ENCODE results near the gene RAG2.

DNA sequence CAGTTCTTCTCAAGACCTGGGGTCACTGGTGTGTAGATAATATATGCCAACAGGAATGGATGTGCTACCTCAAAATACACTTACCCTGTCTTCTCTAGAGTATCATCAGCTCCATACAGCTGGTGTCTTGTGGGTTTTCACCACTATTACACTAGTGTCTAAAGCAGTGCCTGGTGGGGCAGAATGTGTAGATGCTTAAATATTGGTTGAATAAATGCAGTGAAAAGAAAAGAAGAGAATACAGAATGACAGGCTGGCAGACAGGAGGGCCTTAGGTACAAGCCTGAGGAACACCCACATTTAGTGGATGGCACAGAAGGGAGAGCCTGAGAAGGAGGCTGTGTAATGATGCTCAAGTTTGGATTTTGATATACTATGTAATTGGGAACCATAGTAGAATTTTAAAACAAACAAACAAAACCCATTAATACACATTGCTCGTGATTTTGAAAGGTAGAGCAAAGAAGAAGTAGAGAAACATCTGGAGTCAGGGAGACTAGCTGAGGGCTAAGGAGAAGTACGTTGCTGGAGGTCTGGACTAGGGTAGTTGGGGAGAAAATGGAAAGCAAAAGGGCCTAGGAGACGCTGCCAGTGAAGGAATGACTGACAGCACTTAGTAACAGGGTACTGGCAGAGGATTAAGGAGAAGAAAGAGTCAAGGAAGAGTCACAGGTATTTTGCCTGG is 20.5 kb upstream of the RAG2 start:
- TF ChIP-seq, protein P1, sequence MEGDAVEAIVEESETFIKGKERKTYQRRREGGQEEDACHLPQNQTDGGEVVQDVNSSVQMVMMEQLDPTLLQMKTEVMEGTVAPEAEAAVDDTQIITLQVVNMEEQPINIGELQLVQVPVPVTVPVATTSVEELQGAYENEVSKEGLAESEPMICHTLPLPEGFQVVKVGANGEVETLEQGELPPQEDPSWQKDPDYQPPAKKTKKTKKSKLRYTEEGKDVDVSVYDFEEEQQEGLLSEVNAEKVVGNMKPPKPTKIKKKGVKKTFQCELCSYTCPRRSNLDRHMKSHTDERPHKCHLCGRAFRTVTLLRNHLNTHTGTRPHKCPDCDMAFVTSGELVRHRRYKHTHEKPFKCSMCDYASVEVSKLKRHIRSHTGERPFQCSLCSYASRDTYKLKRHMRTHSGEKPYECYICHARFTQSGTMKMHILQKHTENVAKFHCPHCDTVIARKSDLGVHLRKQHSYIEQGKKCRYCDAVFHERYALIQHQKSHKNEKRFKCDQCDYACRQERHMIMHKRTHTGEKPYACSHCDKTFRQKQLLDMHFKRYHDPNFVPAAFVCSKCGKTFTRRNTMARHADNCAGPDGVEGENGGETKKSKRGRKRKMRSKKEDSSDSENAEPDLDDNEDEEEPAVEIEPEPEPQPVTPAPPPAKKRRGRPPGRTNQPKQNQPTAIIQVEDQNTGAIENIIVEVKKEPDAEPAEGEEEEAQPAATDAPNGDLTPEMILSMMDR (IDR thresholded peaks at IDR 0.05; ENCODE audit: insufficient read depth, low read length), result no peak
- TF ChIP-seq POLR2AphosphoS5 (IDR thresholded peaks at IDR 0.05; ENCODE audit: low read depth) (no peak), GABPA (IDR thresholded peaks at IDR 0.05; ENCODE audit: low read depth) (no peak), SPI1 (IDR thresholded peaks at IDR 0.05; ENCODE audit: borderline replicate concordance, low read depth) (no peak)
- TF ChIP-seq, protein P2, sequence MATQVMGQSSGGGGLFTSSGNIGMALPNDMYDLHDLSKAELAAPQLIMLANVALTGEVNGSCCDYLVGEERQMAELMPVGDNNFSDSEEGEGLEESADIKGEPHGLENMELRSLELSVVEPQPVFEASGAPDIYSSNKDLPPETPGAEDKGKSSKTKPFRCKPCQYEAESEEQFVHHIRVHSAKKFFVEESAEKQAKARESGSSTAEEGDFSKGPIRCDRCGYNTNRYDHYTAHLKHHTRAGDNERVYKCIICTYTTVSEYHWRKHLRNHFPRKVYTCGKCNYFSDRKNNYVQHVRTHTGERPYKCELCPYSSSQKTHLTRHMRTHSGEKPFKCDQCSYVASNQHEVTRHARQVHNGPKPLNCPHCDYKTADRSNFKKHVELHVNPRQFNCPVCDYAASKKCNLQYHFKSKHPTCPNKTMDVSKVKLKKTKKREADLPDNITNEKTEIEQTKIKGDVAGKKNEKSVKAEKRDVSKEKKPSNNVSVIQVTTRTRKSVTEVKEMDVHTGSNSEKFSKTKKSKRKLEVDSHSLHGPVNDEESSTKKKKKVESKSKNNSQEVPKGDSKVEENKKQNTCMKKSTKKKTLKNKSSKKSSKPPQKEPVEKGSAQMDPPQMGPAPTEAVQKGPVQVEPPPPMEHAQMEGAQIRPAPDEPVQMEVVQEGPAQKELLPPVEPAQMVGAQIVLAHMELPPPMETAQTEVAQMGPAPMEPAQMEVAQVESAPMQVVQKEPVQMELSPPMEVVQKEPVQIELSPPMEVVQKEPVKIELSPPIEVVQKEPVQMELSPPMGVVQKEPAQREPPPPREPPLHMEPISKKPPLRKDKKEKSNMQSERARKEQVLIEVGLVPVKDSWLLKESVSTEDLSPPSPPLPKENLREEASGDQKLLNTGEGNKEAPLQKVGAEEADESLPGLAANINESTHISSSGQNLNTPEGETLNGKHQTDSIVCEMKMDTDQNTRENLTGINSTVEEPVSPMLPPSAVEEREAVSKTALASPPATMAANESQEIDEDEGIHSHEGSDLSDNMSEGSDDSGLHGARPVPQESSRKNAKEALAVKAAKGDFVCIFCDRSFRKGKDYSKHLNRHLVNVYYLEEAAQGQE (IDR thresholded peaks at IDR 0.05; ENCODE audit: insufficient replicate concordance, low read depth), result no peak

Data from HL-60 (cell line).